ENCODE measurements around the gene SNX6.
"Not testable (repeated sequence)": the region's sequence is repeated elsewhere in the genome, so short reads cannot be mapped to it uniquely, and the experiment has no call there.

Gene SNX6

GRCh38 chr14:34556498-34556829 lies 73.5 kb downstream of the SNX6 start:
- not testable (repeated sequence) for DNase-seq

- DNase-seq = not testable (repeated sequence)
Observed at GRCh38 chr14:34555583-34556497, 74.1 kb downstream of the SNX6 start.

- no peak for DNase-seq
Observed at GRCh38 chr14:34554540-34555250, 75.3 kb downstream of the SNX6 start.

- DNase-seq = not testable (repeated sequence)
Observed at GRCh38 chr14:34549276-34549966, 80.5 kb downstream of the SNX6 start.

- no peak for DNase-seq
Observed at GRCh38 chr14:34548472-34548981, 81.4 kb downstream of the SNX6 start.

- DNase-seq = not testable (repeated sequence)
Observed at GRCh38 chr14:34547136-34547520, 82.8 kb downstream of the SNX6 start.

- not testable (repeated sequence) for DNase-seq
Observed at GRCh38 chr14:34546272-34547135, 83.4 kb downstream of the SNX6 start.

- DNase-seq = not testable (repeated sequence)
Observed at GRCh38 chr14:34540181-34541059, 89.5 kb downstream of the SNX6 start.

- DNase-seq = no peak
Observed at GRCh38 chr14:34539407-34540180, 90.4 kb downstream of the SNX6 start, which contains the start of gene EAPP. TSS of gene EAPP (minus strand) at chr14:34539701. CDS start at chr14:34539628, 73 bp downstream.

GRCh38 chr14:34538871-34539406 lies 91.0 kb downstream of the SNX6 start:
- DNase-seq = no peak

GRCh38 chr14:34538096-34538495 lies 91.9 kb downstream of the SNX6 start:
- DNase-seq = not testable (repeated sequence)

- DNase-seq = no peak
Observed at GRCh38 chr14:34537677-34538009, 92.3 kb downstream of the SNX6 start.

GRCh38 chr14:34536951-34537676 lies 92.8 kb downstream of the SNX6 start:
- no peak for DNase-seq

GRCh38 chr14:34527591-34527990 lies 102.4 kb downstream of the SNX6 start:
- no peak for DNase-seq

GRCh38 chr14:34524216-34524615 lies 105.7 kb downstream of the SNX6 start:
- not testable (repeated sequence) for DNase-seq

GRCh38 chr14:34522496-34522895 lies 107.5 kb downstream of the SNX6 start:
- DNase-seq = no peak

GRCh38 chr14:34521071-34521470 lies 108.9 kb downstream of the SNX6 start:
- DNase-seq = not testable (repeated sequence)

GRCh38 chr14:34520304-34520970 lies 109.5 kb downstream of the SNX6 start:
- DNase-seq = not testable (repeated sequence)
